Measurements from ENCODE around the gene DEFB118. TPM values are rescaled to one million over a fixed set of nuclear protein-coding genes. Genes with fewer than 3 reads are reported as not detected.
"Not testable (repeated sequence)": the region's sequence is repeated elsewhere in the genome, so short reads cannot be mapped to it uniquely, and the experiment has no call there.

The DEFB118 gene
- polyA plus RNA-seq, 1 experiment, result not detected

- CTCF ChIA-PET, result no interaction called here
- no peak for TF ChIP-seq CTCF (IDR thresholded peaks at IDR 0.05; ENCODE audit: insufficient read depth, low read depth, low read length)
Observed at GRCh38 chr20:31363295-31363694, 5.1 kb upstream of the DEFB118 start.

GRCh38 chr20:31364272-31364671 is 4.1 kb upstream of the DEFB118 start:
- H3K27me3 ChIP-seq (ENCODE audit: control insufficient read depth, insufficient read depth, low read length); CTCF ChIA-PET; POLR2A ChIA-PET; DNase-seq (ENCODE audit: low read depth); H3K36me3 ChIP-seq (ENCODE audit: control insufficient read depth, insufficient read depth, low read length); H3K4me3 ChIP-seq (ENCODE audit: low read depth, low read length): not testable (repeated sequence)

More at GRCh38 chr20:31363295-31363694, 5.1 kb upstream of the DEFB118 start:
- Histone ChIP-seq H3K4me3 (ENCODE audit: low read depth, low read length) (no peak overlapping the region), H3K36me3 (ENCODE audit: control insufficient read depth, insufficient read depth, low read length) (no peaks in the 10 kb centered on the region), H3K27me3 (ENCODE audit: control insufficient read depth, insufficient read depth, low read length) (no peaks in the 10 kb centered on the region; the same call in 1 of the 2 replicates)
- no peak for DNase-seq (ENCODE audit: low read depth)
- POLR2A ChIA-PET, result no interaction called here

- Histone ChIP-seq H3K27me3 (ENCODE audit: control insufficient read depth, insufficient read depth, low read length) (no peaks in the 10 kb centered on the region), H3K4me3 (ENCODE audit: low read depth, low read length) (no peak overlapping the region), H3K36me3 (ENCODE audit: control insufficient read depth, insufficient read depth, low read length) (no peaks in the 10 kb centered on the region)
- ChIA-PET CTCF (no interaction called here), POLR2A (no interaction called here)
- DNase-seq (ENCODE audit: low read depth), result no peak
- TF ChIP-seq CTCF (IDR thresholded peaks at IDR 0.05; ENCODE audit: insufficient read depth, low read depth, low read length), result no peak
Observed at GRCh38 chr20:31374346-31374745, 5.9 kb downstream of the DEFB118 start.

GRCh38 chr20:31390490-31390889 is 22.1 kb downstream of the DEFB118 start, which contains the start of gene DEFB119:
DEFB119 (minus strand) TSS chr20:31390590; CDS start chr20:31390483, 107 bp downstream.
- TF ChIP-seq CTCF (IDR thresholded peaks at IDR 0.05; ENCODE audit: insufficient read depth, low read depth, low read length), result no peak
- no peak for DNase-seq (ENCODE audit: low read depth)
- H3K4me3 ChIP-seq (ENCODE audit: low read depth, low read length), result no peak within 1 kb of the TSS
- no peaks in the 10 kb centered on the region for H3K36me3 ChIP-seq (ENCODE audit: control insufficient read depth, insufficient read depth, low read length)
- CTCF ChIA-PET, result no interaction called here
- H3K27me3 ChIP-seq (ENCODE audit: control insufficient read depth, insufficient read depth, low read length), result no peaks in the 10 kb centered on the region
- POLR2A ChIA-PET, result no interaction called here

GRCh38 chr20:31392836-31393235 is 24.4 kb downstream of the DEFB118 start:
- CTCF ChIA-PET, result interaction anchor here (0.6 kb wide), 1 partner anchor 1518 kb away, joined by 3 read pairs; no protein-coding TSS in a partner anchor

More at GRCh38 chr20:31392836-31393235, 24.4 kb downstream of the DEFB118 start:
- no peak for DNase-seq (ENCODE audit: low read depth)
- H3K36me3 ChIP-seq (ENCODE audit: control insufficient read depth, insufficient read depth, low read length), result no peaks in the 10 kb centered on the region
- H3K27me3 ChIP-seq (ENCODE audit: control insufficient read depth, insufficient read depth, low read length), result no peaks in the 10 kb centered on the region
- no peak for TF ChIP-seq CTCF (IDR thresholded peaks at IDR 0.05; ENCODE audit: insufficient read depth, low read depth, low read length)
- POLR2A ChIA-PET, result no interaction called here
- no peak overlapping the region for H3K4me3 ChIP-seq (ENCODE audit: low read depth, low read length)

Measured in BJ (cell line).